Dedifferentiated amniotic fluid mesenchymal stem cell (primary cell): ENCODE measurements around the gene PIEZO1.

Experiments
- DNase-seq: peaks from one replicate; pipeline ENCODE4 v3.0.0-alpha.2; 2016; ENCODE audit errors: extremely low spot score

The PIEZO1 gene

DNA sequence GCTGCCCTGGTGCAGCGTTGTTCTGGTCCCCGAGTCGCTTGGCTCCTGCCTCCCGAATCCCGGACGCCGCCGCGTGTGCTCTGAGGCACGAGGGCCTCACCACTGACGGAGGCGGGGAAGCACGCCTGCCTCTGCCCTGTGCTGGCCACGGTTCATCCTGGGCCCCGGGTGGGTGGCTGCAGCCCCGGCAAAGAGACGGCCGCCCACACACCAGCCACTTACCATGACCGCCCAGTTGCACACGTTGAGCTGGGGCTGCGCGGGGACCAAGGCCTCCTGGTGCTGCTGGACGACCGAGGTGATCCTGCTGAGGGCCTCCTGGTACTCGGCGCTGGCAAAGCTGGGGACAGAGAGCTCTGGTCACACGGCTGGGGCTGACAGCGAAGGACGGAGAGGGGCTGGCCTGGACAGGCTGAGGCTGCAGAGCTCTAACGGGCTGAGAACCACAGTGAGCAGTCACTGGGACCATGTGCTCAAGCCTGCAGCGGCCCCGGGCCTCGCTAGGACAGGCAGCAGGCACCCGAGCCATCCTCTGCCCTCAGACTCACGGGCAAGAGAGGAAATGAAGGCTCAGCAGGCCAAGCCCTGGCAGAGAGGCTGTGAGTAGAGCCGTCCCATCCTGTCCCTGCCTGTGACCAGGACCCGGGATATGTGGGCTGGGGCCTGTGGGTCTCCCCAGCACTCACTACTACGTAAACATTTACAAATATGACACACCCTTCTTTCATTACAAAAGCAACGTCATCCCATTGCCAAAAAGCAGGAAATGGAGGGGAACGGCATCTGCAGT lies 33.0 kb upstream of the PIEZO1 start:
- DNase-seq, result no peak

DNA sequence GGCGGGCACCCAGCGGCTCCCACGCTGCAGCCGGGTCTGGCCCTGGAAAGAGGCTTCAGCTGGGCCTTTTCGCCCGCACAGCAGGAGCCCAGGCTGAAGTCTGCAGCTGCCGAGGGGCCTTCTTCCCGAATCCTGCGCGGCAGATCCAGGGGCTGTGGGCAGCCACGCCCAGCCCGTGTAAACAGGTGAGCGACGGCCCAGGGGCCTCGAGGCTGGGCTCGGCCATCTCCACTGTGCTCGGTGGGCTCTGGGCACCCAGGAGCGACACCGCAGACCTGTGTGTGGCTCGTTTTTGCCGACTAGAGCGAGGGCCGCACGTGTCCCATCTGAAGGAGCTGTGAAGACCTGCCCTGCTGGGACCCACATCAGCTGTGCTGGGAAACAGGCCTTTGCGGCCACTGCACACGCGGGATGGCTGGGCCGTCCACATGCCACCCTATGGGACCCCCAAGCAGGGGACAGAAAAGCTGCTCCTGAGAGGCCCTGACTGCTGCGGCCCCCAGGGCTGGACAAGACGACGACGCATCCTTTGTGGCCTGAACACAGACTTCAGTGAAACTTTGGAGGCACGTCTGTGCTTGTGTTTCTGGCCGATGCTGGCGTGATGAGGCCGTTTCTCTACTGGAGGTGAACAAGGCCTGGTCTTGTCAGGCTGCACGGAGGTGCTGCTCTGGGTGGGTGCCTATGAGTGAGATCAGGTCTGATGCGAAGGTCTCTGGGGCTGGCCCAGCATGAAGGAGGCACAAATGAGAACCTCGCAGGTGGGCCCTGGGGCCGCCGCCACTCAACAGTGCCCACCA lies 31.9 kb upstream of the PIEZO1 start:
- DNase-seq, result no peak

DNA sequence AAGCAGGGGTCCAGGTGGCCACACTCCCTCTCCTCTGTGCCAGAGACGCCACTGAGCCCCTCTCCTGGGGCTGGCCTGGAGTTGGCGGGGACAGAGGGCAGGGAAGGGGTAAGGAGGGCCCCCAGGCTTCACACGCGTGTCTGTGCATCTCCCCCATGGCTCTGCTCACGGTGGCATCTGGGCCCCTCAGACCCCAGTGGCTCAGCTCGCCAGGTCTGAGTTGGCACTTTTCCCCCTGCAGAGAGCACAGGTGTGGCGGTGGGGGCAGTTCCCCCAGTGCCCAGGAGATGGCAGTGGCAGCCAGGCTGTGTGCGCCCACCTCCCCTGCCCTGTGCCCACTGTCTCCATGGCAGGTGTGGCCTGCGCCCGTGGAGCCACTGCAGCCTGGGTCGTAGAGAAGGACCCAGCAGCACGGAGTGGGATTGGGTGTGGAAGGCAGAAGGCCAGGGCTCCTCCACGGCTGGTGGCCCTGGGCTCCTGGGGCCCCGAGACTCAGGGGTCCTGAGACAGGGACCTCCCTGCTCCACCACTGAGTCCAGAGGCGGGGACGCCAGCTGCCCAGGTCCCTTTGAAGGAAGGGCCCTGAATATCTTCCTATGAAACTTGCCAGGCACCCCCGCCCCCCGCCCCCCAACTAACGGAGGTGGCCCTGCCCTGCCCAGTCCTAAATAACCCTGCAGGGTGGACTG lies 31.0 kb upstream of the PIEZO1 start:
- DNase-seq, result no peak

DNA sequence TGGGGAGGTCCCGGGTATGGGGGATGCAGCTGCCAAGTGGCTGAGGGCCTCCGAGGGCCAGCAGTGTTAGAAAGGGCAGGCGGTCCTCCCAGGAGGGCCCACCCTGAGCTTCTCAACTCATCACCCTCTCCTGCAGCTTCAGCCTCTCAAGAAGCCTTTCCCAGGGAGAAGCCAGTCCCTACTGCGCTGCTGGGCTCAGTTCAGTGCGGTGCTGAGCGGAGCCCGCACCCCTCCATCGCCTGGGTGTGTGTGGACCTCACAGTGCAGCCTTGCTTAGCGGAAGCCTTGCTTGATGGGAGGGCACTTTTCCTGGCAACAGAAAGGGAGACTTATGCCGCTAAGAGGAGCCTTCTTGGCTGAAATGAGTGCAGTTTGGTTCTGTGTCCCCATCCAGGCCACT lies 30.2 kb upstream of the PIEZO1 start:
- no peak for DNase-seq

DNA sequence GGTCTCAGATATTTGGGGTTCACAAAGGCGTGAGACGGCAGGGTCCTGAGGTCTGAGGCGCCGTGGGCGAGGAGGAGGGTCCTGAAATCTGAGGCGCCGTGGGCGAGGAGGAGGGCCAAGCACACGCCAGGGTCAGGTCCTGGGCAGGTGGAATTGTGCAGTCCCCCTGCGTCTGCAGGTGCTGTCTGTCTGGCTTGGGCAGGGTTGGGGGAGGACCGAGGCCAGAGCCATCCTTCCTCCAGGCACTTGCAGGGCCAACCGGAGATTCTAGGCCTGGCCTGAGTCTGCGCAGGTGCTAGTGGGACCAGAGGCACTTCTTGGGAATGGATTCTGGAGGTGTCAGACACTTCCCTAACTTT lies 29.1 kb upstream of the PIEZO1 start:
- DNase-seq, result no peak

DNA sequence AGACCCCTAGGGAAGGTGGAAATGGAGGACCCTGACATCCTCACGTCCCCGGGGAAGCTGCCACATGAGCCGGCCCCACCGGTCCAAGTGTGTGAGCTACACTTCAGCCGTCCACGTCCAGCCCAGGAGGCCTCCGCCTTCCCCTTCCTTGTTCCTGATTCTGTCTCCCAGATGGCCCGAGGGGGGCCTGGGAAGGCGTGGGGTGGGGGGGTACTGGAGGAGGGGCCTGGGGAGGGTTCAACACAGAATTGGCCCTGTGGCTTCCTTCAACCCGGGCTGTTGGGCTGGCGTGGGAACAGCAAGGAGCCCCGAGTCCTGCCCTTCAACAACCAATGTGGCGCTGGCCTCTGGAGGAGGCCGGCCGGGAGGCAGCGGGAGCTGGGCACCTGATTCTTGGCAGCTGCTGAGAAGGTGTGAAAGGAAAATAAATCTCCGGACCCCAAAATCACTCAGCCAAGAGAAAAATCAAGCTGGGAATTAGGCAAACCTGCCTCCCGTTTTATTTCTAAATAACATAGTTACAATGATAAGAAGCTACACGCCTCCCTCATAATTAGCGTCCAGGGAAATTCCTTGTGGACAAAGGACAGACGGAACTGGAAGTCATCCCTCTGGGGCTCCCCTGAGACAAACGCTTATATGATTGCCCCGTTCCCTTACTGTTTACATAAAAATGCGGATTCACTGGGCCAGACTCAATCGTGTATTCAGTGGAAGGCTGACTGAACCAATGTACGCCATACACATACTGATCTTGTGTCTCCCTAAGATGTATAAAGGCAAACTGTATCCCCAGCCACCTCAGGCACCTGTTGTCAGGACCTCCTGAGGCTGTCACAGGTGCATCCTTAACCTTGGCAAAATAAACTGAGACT lies 28.5 kb upstream of the PIEZO1 start:
- DNase-seq, result no peak

DNA sequence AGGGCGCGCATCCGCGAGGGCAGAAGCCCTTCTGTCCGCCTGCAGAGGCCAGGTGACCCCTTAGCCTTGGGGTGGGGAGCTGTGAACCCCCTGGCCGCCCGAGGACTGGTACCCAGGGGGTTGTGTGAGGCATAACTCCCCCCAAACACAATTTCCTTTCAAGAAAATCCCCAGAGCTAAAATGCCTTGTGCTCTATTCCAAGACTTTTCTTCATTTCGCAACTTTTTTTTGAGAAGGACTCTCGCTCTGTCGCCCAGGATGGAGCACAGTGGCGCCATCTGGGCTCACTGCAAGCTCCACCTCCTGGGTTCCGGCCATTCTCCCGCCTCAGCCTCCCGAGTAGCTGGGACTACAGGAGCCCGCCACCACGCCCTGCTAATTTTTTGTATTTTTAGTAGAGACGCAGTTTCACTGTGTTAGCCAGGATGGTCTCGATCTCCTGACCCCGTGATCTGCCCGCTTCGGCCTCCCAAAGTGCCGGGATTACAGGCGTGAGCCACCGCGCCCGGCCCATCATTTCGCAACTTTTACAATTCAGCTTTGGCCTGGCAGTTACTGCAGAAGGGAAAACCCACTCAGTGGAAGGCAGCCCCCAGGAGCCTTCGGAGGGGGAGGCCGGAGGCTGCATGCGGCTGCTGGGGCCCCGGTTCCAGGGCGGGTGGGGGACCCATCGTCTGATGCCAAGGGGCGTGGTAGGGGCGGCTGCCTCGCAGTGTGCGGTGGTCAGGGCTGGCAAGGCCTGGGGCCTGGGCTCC lies 27.7 kb upstream of the PIEZO1 start:
- DNase-seq, result peak; percentile 18

DNA sequence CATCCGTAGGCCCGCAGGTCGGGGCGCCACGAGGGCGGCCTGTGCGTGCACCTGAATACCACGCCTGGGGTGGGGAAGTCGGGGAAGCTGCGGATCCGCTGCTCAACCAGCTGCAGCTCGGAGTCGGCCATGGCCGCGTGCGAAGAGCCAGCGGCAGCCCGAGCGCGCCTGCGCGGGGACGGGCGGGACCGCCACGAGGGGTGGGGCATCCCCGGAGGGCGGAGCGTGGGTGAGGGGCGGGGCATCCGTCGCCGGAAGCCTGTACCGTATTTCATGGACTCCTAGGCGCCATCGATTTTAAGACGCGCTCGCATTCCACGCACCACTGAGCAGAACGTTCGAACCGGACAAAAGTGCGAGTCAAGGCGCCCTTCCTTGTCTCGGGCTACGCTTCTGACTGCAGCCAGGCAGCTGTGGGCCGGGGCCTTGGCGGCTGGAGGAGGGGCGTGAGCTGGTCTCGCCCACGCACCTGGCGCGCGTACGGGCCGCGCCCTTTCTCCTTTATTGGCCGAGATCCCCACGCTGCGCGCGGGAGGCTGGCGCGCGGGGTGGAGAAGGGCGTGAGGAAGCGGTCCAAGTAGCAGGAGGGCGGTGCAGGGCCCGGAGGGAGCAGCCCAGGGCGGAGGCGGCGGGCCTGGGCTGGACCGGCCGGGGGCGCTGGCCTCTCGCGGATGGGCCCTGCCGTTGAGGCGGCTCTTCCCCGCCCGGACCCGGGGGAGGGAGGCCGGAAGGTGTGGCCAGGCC lies 26.9 kb upstream of the PIEZO1 start, which contains the start of gene APRT:
TSS of gene APRT (minus strand) at position 160 of the 744 bp plus-strand sequence. CDS start at position 131, 29 bp downstream.
- peak; percentile 91 for DNase-seq

DNA sequence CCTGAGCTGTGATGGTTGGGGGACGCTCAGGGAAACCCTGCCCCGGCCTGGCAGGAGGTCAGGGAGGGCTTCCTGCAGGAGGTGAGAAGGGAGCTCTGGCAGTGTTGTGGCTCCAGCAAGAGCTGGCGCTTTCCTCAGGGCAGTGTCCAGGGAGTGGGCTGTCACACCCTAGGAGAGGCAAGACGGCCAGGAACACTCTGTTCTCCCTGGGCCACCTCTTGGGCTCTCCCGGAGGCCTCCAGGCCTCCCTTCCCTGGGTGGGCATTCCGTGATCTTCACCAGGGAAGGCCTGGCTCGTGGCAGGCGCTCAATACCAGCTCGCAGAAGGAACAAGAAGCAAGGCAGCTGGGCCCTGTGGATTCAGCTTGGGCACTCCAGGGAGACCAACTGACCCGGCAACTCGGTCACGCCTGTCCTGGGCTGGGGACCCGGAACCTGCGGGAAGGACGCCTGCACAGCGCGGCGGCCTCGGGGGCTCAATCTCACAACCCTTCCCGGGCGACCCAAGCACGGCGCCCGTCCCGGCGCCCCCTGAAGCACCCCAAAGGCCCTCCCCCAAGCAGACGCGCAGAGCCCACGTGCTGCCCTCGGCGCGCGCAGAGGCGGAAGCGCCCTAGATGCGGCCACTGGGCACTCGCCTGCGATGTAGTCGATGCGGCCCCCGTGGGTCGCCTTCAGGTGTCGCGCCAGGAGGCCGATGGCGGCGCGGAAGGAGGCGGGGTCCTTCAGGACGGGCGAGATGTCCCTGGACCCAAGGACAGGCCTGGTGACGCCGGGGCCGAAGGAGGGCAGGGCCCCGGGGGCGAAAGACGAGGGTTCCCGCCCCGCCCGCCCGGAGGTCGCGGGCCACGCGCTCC lies 26.1 kb upstream of the PIEZO1 start:
- DNase-seq, result peak; percentile 28

DNA sequence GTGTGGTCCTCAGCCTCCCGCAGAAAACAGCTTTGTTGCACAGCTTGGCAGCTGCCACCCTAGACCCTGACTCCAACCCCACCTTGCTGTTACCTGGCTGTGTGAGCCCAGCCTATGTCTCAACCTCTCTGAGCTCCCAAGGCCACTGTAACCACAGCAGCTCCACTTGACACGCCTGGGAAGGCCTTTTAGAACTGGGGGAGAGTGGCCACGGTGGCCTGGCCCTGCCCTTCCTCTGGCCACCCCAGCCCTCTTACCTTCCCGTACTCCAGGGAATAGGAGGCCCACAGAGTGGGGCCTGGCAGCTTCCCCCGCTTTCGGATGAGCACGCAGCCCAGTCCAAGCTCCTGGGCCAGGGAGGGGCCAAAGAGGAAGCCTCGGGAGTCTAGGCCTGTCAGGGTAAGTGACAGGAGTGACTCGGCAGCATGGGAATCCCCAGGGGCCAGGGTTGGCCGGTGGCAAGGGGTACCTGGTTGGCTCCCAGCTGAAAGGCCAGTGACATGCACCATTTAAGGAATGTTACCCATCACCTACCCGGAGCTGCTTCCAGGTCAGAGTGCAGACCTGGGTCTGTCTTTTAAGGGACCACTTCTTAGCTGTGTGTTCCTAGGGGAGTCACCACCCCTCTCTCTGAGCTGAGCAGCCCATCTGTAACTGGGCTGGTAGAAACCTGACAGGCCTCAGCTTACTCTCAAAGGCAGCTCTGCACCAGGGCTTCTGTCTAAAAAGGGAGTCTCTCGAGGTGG lies 25.3 kb upstream of the PIEZO1 start:
- no peak for DNase-seq

DNA sequence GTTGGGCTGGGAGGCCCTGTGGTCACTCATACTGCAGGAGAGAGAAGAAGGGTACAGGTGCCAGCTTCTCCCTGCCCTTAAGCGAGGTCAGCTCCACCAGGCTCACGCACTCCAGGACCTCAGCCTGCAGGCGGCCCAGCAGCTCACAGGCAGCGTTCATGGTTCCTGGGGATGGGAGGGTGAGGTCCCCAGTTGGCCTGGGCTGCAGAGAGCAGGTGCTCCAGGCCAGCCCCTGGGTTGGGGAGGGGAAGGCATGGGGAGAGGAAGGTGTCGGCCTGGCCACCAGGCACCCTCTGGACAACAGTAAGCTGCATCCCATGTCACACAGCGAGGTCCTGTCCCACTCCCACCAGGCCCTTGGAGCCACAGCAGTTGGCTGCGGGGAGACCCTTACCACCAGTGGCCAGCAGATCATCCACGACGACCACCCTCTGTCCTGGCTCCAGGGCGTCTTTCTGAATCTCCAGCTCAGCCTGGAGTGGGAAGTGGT lies 24.7 kb upstream of the PIEZO1 start:
- DNase-seq, result no peak

DNA sequence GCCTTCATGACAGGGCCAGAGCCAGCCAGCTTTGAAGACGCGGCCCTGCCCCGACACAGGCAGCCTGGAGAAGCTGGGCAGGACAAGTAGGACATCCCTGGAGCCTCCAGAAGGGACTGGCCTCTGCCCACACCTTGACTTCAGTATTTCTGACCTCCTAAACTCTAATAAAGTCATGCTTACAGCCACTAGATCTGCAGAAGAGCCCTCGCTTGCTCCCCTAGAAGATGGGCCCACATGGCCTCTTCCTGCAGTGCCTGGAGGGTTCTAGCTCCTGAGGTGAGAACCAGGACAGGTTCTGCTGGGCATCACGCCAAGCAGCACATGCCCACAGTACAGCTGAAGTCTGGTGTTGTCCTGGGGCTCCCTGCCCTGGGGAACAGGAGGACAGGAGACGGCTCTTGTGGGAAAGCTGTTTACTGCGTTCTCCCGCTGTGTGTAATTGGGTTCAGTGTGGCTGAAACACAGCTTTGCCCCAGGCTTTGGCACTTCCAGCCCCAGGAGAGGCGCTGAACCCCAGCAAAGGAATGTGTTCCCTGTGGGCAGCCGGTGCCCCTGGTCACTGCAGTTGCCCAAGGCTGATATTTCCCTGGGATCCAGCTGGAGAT lies 24.2 kb upstream of the PIEZO1 start:
- no peak for DNase-seq

DNA sequence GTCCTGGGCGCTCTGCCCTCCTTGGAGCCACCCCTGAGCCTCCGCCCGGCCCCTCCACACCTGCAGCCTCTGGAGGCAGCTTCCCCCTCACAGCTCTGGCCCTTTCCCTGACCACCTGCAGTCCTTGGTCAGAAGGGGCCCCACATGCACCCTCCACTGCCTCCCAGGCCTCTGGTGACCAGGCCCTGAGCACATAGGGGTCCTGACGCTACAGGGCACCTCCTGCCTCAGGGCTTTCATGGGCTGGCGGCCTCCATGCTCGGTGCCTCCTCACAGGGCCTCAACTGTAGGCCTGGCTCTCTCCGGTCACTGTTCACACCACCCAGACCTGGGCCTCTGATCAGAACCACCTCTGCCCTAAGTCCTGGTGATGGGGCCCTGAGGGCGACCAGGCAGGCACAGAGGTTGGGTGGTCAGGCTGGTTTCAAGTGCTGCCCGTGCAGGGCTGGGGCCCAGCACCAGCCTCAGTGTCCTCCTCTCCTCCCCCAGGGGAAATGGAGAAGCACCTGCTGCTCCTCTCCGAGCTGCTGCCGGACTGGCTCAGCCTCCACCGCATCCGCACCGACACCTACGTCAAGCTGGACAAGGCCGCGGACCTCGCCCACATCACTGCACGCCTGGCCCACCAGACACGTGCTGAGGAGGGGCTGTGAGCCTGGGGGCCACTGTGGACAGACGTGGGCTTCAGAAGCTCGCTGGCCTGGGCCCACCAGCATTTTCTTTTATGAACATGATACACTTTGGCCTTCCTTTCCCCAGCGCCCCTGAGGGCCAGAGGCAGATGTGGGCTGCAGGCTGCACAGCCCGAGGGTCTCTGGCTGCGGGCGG lies 22.8 kb upstream of the PIEZO1 start:
- DNase-seq, result no peak

DNA sequence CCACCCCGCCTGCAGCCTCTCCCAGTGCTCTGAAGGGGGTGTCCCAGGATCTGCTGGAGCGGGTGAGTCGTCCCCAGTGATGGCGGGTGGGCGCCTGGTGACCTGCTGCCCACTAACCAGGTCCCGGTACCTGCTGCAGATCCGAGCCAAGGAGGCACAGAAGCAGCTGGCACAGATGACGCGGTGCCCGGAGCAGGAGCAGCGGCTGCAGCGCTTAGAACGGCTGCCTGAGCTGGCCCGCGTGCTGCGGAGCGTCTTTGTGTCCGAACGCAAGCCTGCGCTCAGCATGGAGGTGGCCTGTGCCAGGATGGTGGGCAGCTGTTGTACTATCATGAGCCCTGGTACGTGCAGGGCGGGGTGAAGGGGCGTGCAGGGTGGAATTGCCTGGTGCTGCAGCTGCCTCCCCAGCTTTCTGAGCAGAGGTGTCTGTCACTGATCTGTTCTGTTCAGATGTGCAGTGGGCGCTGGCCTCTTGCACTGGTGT lies 22.2 kb upstream of the PIEZO1 start:
- DNase-seq, result no peak

DNA sequence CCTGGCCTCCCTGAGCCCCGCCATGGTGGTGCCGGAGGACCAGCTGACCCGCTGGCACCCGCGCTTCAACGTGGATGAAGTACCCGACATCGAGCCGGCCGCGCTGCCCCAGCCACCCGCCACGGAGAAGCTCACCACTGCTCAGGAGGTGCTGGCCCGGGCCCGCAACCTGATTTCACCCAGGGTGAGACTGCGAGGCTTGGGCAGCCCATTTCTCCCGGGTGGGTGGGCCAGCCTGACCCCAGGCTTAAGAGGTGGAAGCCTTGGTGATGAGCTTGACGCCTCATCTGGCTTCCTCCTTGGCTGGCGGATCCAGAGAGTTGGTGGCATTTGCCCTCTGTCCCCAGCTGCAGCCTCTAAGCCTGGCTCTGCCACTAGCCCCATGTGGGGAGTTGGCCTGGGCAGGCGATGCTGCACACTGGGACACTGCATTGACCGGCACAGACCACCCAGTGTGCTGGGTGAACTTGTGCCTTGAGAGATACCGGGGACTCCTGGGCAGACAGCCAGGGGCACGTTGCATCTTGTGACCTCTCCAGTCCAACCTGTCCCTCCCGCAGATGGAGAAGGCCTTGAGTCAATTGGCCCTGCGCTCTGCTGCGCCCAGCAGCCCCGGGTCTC lies 21.6 kb upstream of the PIEZO1 start:
- DNase-seq, result no peak

DNA sequence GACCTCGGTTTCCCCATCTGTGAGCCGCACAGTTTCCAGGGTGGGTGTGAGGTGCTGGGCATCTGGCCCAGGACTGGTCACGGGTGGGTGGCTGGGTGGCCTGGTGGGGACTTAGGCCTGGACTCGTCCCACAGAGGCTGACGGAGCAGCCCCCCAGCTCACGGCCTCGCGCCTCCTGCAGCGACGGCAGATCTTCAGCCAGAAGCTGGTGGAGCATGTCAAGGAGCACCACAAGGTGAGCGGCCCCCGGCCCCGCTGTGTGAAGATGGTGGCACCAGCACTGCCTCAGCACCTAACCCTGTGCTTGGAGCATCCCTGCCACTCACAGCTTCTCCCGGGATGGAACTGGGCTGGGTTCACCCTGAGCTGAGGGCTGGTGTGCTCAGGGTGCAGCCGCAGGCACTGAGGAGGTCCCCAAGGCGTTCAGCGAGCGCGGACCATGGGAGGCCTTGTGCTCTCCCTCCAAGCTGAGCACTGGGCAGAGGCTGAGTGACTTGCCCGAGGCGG lies 20.9 kb upstream of the PIEZO1 start:
- DNase-seq, result no peak
